GM18502 (cell line): Measurements from ENCODE around the gene CC2D1A.
A peak's percentile ranks its signal among the peaks of the same experiment; 100 is the strongest.

Source experiments
- ATAC-seq: cut with Tn5 transposase; IDR thresholded peaks from one replicate; pipeline ENCODE4 v1.9.1; 2021; ENCODE audit warnings: mild to moderate bottlenecking; ENCODE audit not compliant: unreplicated experiment, poor library complexity

CC2D1A gene

DNA sequence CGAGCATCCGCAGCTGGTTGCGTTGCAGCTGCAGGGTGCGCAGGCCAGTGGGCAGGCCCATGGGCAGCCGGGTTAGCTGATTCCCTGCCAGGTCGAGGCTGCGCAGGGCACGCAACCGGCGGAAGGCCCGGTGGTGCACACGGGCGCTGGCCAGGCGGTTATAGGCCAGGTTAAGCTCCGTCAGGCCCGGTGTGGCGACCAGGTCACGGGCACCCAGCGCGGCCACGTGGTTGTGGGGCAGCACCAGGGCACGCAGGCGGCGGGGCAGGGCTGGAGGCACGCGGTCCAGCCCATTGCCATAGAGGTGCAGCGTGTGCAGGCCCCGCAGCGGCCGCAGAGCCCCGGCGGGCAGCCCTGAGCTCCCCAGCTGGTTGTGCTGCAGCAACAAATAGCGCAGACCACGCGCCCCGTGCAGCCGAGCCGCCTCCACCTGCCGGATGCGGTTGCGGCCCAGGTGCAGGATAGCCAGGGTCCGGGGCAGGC, 27.0 kb downstream of the CC2D1A start:
- no peak for ATAC-seq

- no peak for ATAC-seq
Observed at GRCh38 chr19:13934785-13935109, 28.7 kb downstream of the CC2D1A start.

DNA sequence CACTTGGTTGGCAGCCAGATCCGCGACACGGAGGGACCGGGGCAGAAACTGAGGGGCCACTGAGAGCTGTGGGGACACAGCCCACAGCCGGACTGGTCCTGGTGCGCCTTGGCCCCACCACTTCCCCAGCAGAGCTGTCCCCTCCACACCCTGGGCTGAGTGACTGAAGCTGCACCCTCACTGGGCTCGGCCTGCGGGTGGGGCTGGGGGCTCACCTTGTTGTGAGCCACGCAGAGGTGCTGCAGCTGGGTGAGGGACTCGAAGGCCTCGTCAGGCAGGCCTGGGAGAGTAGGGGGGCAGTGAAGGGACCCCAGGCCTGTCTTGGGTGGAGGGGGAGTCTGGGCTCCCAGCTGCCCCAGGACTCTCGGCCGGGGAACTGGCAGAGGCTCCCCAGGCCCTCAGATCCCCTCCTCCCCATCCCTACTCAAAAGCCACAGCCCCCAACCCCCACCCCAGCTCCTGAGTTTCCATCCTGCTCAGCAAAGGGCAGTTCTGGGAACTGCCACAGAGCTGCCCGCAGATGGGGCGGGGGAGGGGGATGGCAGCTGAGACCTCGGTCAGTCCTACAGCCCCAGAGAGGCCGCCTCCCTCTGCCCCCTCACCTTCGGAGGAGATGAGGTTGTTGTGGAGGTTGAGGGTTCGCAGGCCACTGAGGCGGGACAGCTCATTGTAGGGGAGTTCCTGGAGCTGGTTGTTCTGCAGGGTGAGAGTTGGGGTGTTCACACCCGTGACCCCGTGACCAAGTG, 29.9 kb downstream of the CC2D1A start:
- no peak for ATAC-seq

GRCh38 chr19:13937479-13938300, 31.7 kb downstream of the CC2D1A start:
- no peak for ATAC-seq

GRCh38 chr19:13938301-13939064, 32.5 kb downstream of the CC2D1A start, which contains the start of gene PODNL1:
TSS of gene PODNL1 (minus strand) at chr19:13938417. CDS start at chr19:13938181, 236 bp downstream.
- ATAC-seq: no peak

DNA sequence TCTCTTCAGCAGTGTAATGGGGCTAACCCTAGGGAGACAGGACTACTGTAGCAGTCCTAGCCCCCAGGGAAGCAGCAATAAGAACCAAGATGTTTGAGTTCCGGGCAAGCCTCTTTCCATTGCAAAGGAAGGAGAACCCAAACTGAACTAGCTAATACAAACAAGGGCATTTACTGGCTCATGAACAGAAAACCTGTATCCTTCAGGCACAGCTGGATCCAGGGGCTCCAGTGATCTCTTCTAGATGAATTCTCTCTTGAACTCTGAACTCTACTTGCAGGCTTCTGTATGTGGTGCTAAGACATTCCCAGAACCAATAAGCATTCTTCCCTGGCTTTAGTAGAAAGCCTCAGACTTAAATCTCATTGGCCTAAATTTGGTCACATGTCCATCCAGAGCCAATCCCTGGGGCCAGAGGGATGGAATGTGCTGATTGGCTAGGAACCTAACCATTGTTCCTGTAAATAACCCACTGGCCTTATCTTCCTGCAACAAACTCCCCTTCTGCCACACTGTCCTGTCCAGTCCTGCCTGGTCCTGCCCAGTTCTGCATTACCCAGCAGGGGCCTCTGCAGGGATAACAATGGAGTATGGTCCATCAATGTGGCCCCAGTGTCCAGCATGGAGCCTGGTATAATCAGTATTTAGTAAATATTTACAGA, 36.2 kb downstream of the CC2D1A start:
- no peak for ATAC-seq

DNA sequence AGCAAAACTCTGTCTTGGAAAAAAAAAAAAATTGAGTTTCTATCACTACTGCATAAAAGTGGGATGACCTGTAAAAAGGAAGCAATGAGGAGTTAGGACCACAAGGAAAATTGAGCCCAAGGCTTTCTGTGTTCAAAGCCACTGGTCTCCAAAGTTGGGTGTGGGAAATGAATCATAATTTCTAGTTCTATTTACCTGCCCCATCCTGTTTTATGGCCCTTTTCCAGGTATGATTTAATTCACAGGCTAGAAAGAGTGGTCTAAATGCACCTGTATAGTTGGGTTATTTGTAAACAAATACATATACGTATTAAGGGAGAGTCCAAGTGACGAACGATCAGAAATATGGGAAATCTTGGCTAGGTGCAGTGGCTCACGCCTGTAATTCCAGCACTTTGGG, 40.4 kb downstream of the CC2D1A start:
- no peak for ATAC-seq

- no peak for ATAC-seq
Observed at GRCh38 chr19:13951043-13951442, 45.0 kb downstream of the CC2D1A start.

DNA sequence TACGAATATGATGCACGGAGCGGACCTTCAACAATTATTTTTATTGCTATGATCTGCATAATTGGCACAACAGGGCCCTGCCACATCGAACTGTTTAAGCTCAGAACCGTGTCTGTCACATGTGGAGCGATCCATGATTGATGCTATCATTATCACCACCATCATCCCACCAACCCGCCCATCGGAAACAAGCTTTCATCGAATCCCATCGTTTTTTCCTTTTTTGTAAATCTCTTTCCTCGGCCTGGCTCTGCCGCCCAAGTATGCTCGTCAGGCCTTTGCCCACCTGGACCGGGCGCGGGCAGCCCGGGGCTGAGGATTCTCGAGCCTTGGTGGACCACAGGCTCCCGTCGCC, 45.8 kb downstream of the CC2D1A start:
- peak; percentile 2 for ATAC-seq

GRCh38 chr19:13952154-13952930, 46.3 kb downstream of the CC2D1A start, which contains the start of gene DCAF15:
TSS of gene DCAF15 (plus strand) at chr19:13952509. CDS start at chr19:13952513, 4 bp downstream.
- ATAC-seq: peak; percentile 97

DNA sequence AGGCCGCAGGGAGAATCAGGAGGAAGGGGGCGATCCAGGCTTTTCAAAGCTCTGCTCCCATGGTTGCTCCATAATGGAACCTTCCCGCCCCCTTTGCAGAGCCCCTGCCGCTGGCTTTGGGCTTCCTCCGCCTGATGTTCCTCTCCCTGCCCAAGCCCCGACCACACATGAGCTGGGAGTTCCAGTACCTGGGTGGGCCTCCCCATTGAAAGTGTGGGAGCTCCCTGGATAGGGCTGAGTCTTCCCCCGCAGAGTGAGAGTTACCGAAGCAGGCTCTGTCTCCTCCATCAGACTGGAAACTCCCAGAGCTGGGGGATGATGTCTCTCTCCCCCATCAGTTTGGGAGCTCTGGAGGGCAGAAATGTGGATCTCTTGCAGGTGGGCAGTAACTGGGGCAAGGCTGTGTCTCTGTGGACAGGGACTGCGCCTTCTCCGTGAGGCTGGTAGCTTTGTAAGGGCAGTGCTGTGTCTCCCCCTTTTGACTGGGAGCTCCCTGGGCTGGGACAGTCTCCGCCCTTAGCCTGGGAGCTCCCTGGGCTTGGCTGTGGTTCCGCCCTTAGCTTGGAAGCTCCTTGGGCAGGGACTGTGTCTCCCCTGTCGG, 47.0 kb downstream of the CC2D1A start:
- no peak for ATAC-seq

DNA sequence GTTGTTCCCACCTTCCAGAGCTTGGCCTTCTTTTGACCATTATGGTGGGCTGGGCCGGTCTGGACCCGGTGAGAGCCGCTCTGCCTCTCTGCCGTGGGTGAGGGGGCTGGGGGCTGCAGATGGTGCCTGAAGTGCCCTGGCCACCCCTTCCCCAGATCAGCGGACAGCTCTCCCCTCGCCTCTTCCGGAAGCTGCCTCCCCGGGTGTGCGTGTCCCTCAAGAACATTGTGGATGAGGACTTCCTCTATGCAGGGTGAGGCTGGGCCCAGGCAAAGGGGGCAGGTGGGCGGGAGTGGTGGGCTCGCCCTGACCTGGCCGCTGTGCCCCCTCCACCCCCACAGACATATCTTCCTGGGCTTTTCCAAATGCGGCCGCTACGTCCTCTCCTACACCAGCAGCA, 48.2 kb downstream of the CC2D1A start:
- ATAC-seq: no peak

DNA sequence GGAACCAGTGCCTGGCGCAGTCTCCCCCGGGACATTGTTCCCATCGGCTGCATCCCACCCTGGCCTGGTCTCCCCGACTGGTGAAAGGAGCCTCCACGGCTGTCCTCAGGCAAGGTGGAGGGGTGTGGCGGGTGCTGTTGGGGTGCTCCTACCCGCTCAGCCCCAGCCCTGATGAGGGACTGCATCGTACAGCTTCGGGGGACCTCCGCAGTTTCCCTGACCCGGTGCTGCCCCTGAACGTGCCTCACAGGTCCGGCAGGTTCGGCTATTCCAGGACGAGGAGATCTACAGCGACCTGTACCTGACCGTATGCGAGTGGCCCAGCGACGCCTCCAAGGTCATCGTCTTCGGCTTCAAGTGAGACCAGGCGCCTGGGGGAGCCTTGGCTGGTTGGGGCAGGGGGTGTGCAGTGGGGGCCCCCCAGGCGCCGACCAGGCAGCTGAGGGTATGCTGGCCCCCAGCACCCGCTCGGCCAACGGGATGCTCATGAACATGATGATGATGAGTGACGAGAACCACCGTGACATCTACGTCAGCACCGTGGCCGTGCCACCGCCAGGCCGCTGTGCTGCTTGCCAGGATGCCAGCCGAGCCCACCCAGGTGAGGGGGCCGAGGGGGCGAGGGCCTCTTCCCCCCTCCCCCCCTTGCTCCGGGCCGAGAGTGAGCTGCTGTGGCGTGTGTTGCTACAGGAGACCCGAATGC, 49.8 kb downstream of the CC2D1A start:
- ATAC-seq: no peak

DNA sequence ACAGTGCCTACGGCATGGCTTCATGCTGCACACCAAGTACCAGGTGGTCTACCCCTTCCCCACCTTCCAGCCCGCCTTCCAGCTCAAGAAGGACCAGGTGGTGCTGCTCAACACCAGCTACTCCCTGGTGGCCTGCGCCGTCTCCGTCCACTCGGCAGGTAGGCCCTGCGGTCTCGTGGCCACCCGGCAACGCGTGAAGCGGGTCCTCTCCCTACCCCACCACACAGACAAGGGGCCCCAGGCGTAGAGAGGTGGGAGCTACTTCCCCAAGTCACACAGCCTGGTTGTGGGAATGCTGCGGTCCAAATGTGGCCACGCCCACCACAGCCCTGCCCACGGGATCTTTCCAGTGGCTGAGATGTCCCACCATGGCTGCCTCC, 50.4 kb downstream of the CC2D1A start:
- ATAC-seq: no peak

DNA sequence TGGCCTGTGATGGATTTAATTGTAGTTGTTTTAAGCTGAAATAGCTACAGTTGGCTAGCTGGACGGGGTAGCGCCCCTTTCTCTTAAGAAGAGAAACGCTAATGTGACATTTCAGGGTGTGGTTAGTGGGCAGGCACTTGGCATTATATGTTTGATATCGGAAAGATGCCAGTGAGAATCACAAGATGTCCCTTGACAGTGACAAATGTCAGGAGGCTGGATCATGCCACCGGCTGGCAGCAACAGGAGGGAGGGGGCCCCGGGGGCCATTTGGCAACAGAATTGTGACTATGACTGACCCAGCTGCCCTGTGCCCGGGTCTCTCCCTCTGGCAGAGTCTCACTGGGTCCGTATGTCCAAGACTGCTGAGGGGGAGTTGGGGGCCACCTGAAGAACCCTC, 51.0 kb downstream of the CC2D1A start:
- no peak for ATAC-seq

DNA sequence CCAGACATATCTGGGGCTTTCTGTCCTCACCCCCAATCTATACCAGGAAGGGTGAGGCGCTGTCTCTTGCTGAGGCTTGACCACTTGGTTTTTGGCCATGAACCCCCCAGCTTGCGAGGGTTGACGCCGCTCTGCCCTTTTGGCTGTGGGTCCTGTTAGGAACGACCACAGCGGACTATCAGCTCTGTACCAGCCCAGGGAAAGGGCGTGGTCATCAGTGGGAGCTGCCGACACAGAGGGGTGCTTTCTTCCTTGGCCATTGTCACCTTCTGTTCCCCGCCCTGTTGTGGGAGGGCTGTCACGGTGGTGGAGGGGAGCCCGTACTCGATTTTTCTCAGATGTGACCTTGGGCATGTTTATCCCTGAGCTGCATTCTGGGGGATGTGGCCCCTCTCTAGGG, 52.0 kb downstream of the CC2D1A start:
- no peak for ATAC-seq

DNA sequence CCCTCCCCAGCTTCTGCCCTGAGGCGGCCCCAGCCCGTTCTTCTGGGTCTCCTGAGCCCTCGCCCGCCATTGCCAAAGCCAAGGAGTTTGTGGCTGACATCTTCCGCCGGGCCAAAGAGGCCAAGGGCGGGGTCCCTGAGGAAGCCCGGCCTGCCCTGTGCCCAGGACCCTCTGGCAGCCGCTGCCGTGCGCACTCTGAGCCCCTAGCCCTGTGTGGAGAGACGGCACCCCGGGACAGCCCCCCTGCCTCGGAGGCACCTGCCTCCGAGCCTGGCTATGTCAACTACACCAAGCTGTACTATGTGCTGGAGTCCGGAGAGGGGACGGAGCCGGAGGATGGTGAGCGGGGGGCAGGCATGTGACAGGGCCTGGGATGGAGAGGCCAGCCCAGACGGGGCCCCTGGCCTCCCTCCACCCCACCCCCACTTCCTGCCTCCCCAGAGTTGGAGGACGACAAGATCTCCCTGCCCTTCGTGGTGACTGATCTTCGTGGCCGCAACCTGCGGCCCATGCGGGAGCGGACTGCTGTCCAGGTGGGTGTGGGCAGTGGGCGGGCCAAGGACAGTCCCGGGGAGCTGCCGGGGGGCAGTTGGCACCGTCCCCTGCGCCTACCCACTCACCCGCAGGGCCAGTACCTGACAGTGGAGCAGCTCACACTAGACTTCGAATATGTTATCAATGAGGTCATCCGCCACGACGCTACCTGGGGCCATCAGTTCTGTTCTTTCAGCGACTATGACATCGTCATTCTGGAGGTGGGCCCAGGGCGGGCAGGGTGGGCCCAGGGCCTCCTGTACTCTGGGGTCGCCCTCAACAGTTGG, 53.4 kb downstream of the CC2D1A start:
- ATAC-seq: no peak
